Measurements from ENCODE around the gene OR10A6. TPM values are rescaled to one million over a fixed set of nuclear protein-coding genes. Genes with fewer than 3 reads are reported as not detected.
A peak's percentile ranks its signal among the peaks of the same experiment; 100 is the strongest.

The OR10A6 gene
- total RNA-seq, 1 experiment from 2014 or later, result not detected

DNA sequence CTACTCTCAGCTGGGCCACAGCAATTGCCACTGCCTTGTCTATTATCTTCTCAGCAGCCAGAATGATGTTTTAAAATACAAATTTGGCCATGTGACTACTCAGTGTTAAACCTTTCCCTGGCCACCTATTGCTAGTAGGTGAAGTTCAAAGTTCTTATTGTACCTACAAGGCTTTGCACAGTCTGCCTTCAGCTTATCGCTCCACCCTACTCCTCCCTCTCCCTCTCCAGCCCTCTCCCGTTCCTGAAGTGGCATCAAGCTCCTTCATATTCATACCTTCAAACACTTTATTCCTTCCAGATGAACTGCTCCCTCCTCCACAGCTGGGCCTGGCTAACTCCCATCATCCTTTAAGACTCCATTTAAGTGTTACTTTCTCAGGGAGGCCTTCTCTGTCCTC is 37.3 kb downstream of the OR10A6 start:
- H3K27me3 Mint-ChIP-seq (ENCODE audit: insufficient read depth, unreplicated experiment), result no peaks in the 10 kb centered on the region

DNA sequence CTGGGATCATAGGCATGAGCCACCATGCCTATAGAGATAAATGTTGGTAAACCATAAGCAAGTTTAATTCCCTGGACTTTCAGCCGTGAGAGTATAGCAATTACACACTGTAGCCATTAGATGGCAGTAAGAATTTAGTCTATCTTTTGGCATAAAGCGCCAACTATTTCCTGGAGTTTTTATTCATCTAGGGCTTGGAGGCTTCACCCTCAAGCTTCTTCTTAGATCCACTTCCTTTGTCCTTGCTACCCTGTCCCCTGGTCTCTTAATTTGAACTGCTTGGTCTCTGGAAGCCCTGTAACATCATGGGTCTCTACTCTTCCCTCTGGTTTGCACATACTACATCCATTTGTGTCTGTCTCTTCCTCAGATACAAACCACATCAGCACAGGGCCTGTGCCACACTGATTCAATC is 38.2 kb downstream of the OR10A6 start:
- TF ChIP-seq, protein P1, sequence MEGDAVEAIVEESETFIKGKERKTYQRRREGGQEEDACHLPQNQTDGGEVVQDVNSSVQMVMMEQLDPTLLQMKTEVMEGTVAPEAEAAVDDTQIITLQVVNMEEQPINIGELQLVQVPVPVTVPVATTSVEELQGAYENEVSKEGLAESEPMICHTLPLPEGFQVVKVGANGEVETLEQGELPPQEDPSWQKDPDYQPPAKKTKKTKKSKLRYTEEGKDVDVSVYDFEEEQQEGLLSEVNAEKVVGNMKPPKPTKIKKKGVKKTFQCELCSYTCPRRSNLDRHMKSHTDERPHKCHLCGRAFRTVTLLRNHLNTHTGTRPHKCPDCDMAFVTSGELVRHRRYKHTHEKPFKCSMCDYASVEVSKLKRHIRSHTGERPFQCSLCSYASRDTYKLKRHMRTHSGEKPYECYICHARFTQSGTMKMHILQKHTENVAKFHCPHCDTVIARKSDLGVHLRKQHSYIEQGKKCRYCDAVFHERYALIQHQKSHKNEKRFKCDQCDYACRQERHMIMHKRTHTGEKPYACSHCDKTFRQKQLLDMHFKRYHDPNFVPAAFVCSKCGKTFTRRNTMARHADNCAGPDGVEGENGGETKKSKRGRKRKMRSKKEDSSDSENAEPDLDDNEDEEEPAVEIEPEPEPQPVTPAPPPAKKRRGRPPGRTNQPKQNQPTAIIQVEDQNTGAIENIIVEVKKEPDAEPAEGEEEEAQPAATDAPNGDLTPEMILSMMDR (IDR thresholded peaks at IDR 0.05; ENCODE audit: unreplicated experiment), result peak; percentile 68
- Mint-ChIP-seq H3K27ac (ENCODE audit: low read depth, unreplicated experiment) (peak overlapping the region; percentile 54), H3K36me3 (ENCODE audit: insufficient read depth, unreplicated experiment) (no peaks in the 10 kb centered on the region), H3K27me3 (ENCODE audit: insufficient read depth, unreplicated experiment) (no peaks in the 10 kb centered on the region), H3K4me1 (ENCODE audit: insufficient read depth, unreplicated experiment) (peaks cover 26% of the 10 kb centered on the region), H3K9me3 (ENCODE audit: unreplicated experiment) (no peaks in the 10 kb centered on the region), H3K4me3 (ENCODE audit: unreplicated experiment) (no peak overlapping the region)
- no TSS peak for BruUV-seq (replicated peaks)
- DNase-seq (ENCODE audit: unreplicated experiment), result peak; percentile 66
- ChIA-PET CTCF (interaction anchor here (0.6 to 8.1 kb wide), 43 partner anchors 9 to 1334 kb away, joined by 3 to 260 read pairs (median 4); partner anchors contain the start of genes EIF3F and NLRP10), POLR2A (interaction anchor here (0.5 to 4.2 kb wide), 3 partner anchors 71 to 113 kb away, joined by 3 to 36 read pairs (median 7); partner anchors contain the start of gene EIF3F)
- intact Hi-C loops (cut with micrococcal nuclease), result loop anchor here (1.0 to 2.0 kb wide), 2 partner anchors 94 to 206 kb away; partner anchors contain the start of gene EIF3F

More for the DNA sequence above, 37.3 kb downstream of the OR10A6 start:
- CTCF ChIA-PET, result interaction anchor here (0.6 to 8.1 kb wide), 20 partner anchors 10 to 1833 kb away, joined by 3 to 260 read pairs (median 8); partner anchors contain the start of genes EIF3F and NLRP10
- Mint-ChIP-seq H3K9me3 (ENCODE audit: unreplicated experiment) (no peaks in the 10 kb centered on the region), H3K27ac (ENCODE audit: low read depth, unreplicated experiment) (peak overlapping the region; percentile 54), H3K36me3 (ENCODE audit: insufficient read depth, unreplicated experiment) (no peaks in the 10 kb centered on the region), H3K4me1 (ENCODE audit: insufficient read depth, unreplicated experiment) (peaks cover 26% of the 10 kb centered on the region), H3K4me3 (ENCODE audit: unreplicated experiment) (no peak overlapping the region)
- POLR2A ChIA-PET, result interaction anchor here (1.7 to 4.2 kb wide), 2 partner anchors 93 to 112 kb away, joined by 7 to 36 read pairs; partner anchors contain the start of gene EIF3F
- intact Hi-C loops (cut with micrococcal nuclease), result loop anchor here (2.0 kb wide), 1 partner anchor 205 kb away; no protein-coding TSS in a partner anchor
- DNase-seq (ENCODE audit: unreplicated experiment), result no peak
- BruUV-seq (replicated peaks), result no TSS peak
- TF ChIP-seq, protein P1 (IDR thresholded peaks at IDR 0.05; ENCODE audit: unreplicated experiment), result no peak

GRCh38 chr11:7892059-7892699 is 38.9 kb downstream of the OR10A6 start:
- intact Hi-C loops (cut with micrococcal nuclease), result loop anchor here (1.0 to 2.0 kb wide), 2 partner anchors 95 to 207 kb away; partner anchors contain the start of gene EIF3F
- CTCF ChIA-PET, result interaction anchor here (0.5 to 8.1 kb wide), 44 partner anchors 8 to 1333 kb away, joined by 3 to 260 read pairs (median 4); partner anchors contain the start of genes EIF3F and NLRP10
- no peak for DNase-seq (ENCODE audit: unreplicated experiment)
- TF ChIP-seq, protein P1 (IDR thresholded peaks at IDR 0.05; ENCODE audit: unreplicated experiment), result no peak
- H3K36me3 Mint-ChIP-seq (ENCODE audit: insufficient read depth, unreplicated experiment), result peaks cover 6% of the 10 kb centered on the region
- peak overlapping the region; percentile 54 for H3K27ac Mint-ChIP-seq (ENCODE audit: low read depth, unreplicated experiment)
- H3K27me3 Mint-ChIP-seq (ENCODE audit: insufficient read depth, unreplicated experiment), result no peaks in the 10 kb centered on the region
- H3K9me3 Mint-ChIP-seq (ENCODE audit: unreplicated experiment), result no peaks in the 10 kb centered on the region
- peak overlapping the region; percentile 33 for H3K4me3 Mint-ChIP-seq (ENCODE audit: unreplicated experiment)
- no TSS peak for BruUV-seq (replicated peaks)
- H3K4me1 Mint-ChIP-seq (ENCODE audit: insufficient read depth, unreplicated experiment), result peaks cover 26% of the 10 kb centered on the region
- POLR2A ChIA-PET, result interaction anchor here (1.7 to 4.2 kb wide), 2 partner anchors 94 to 114 kb away, joined by 7 to 36 read pairs; partner anchors contain the start of gene EIF3F
